ENCODE measurements around the gene BCAR1.

Gene BCAR1

GRCh38 chr16:75203096-75203495 lies 48.3 kb downstream of the BCAR1 start:
- H3K4me3 ChIP-seq (ENCODE audit: insufficient read length, low read depth) = no peak overlapping the region
- no peak overlapping the region for H3K9ac ChIP-seq (ENCODE audit: insufficient read length, low read depth)
- no peaks in the 10 kb centered on the region for H3K9me3 ChIP-seq (ENCODE audit: insufficient read depth, low read length)
- TF ChIP-seq ZNF274 (IDR thresholded peaks at IDR 0.05; ENCODE audit: low read depth, low read length) (no peak), YY1 (IDR thresholded peaks at IDR 0.05; ENCODE audit: insufficient read depth, insufficient read length) (no peak), SUZ12 (IDR thresholded peaks at IDR 0.05; ENCODE audit: extremely low read depth, insufficient read depth, insufficient read length) (no peak)
- no peak for DNase-seq (ENCODE audit: low read depth, low spot score)
- H3K27me3 ChIP-seq (ENCODE audit: insufficient read depth, insufficient read length) = no peaks in the 10 kb centered on the region
- H3K36me3 ChIP-seq (ENCODE audit: insufficient read depth, insufficient read length, low read length) = no peaks in the 10 kb centered on the region
- H3K4me1 ChIP-seq (ENCODE audit: insufficient read depth, insufficient read length) = peaks cover 10% of the 10 kb centered on the region

DNA sequence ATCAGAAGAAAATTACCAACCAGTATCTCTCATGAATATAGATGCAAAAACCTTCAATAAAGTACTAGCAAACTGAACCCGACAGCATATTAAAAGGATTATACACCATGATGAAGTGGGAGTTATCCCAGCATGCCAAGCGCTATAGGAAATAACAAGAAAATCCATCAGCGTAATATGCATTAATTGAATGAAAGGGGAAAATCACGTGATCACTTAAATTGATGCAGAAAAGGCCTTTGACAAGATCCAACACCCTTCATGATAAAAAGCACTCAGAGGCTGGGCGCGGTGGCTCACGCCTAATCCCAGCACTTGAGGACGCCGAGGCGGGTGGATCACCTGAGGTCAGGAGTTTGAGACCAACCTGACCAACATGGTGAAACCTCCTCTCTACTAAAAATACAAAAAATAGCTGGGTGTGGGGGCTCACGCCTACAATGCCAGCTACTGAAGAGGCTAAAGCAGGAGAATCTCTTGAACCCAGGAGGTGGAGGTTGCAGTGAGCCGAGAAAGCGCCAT lies 49.3 kb downstream of the BCAR1 start:
- Histone ChIP-seq H3K9ac (ENCODE audit: insufficient read length, low read depth) (no peak overlapping the region), H3K4me3 (ENCODE audit: insufficient read length, low read depth) (no peak overlapping the region), H3K27me3 (ENCODE audit: insufficient read depth, insufficient read length) (no peaks in the 10 kb centered on the region), H3K4me1 (ENCODE audit: insufficient read depth, insufficient read length) (peaks cover 7% of the 10 kb centered on the region), H3K9me3 (ENCODE audit: insufficient read depth, low read length) (no peaks in the 10 kb centered on the region), H3K36me3 (ENCODE audit: insufficient read depth, insufficient read length, low read length) (no peaks in the 10 kb centered on the region)
- TF ChIP-seq ZNF274 (IDR thresholded peaks at IDR 0.05; ENCODE audit: low read depth, low read length) = no peak
- no peak for TF ChIP-seq SUZ12 (IDR thresholded peaks at IDR 0.05; ENCODE audit: extremely low read depth, insufficient read depth, insufficient read length)
- no peak for TF ChIP-seq YY1 (IDR thresholded peaks at IDR 0.05; ENCODE audit: insufficient read depth, insufficient read length)
- no peak for DNase-seq (ENCODE audit: low read depth, low spot score)

DNA sequence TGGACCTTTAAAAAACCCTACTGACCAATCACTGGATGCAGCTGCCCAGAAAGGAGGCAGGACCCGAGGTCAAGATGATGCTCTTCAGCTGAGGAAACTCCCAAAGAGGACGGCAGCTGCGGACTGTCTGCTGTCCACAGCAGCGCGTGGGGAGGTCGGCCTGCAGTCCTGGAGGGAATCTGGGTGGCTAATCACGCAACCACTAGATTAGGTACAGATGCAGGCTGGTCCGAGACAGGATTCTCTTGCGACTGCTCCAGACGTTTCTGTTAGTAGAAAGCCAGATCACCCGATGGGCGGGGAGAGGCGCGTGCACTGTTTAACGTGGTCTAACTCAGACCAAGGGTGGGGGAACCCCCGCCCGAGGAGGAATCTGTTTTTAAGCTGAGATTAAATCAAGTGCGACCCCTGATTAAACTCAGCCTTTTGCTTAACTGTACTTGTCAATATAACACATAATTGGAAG lies 53.3 kb downstream of the BCAR1 start:
- Histone ChIP-seq H3K4me1 (ENCODE audit: insufficient read depth, insufficient read length) (peaks cover 2% of the 10 kb centered on the region), H3K9me3 (ENCODE audit: insufficient read depth, low read length) (peaks cover 7% of the 10 kb centered on the region; the same call in 1 of the 2 replicates), H3K27me3 (ENCODE audit: insufficient read depth, insufficient read length) (no peaks in the 10 kb centered on the region), H3K36me3 (ENCODE audit: insufficient read depth, insufficient read length, low read length) (no peaks in the 10 kb centered on the region), H3K4me3 (ENCODE audit: insufficient read length, low read depth) (no peak overlapping the region), H3K9ac (ENCODE audit: insufficient read length, low read depth) (no peak overlapping the region)
- DNase-seq (ENCODE audit: low read depth, low spot score) = no peak
- TF ChIP-seq SUZ12 (IDR thresholded peaks at IDR 0.05; ENCODE audit: extremely low read depth, insufficient read depth, insufficient read length) = no peak
- TF ChIP-seq YY1 (IDR thresholded peaks at IDR 0.05; ENCODE audit: insufficient read depth, insufficient read length) = no peak
- TF ChIP-seq ZNF274 (IDR thresholded peaks at IDR 0.05; ENCODE audit: low read depth, low read length) = no peak

- H3K9me3 ChIP-seq (ENCODE audit: insufficient read depth, low read length) = peaks cover 7% of the 10 kb centered on the region; the same call in 1 of the 2 replicates
- H3K27me3 ChIP-seq (ENCODE audit: insufficient read depth, insufficient read length) = no peaks in the 10 kb centered on the region
- H3K9ac ChIP-seq (ENCODE audit: insufficient read length, low read depth) = no peak overlapping the region
- TF ChIP-seq ZNF274 (IDR thresholded peaks at IDR 0.05; ENCODE audit: low read depth, low read length) = no peak
- no peak for TF ChIP-seq SUZ12 (IDR thresholded peaks at IDR 0.05; ENCODE audit: extremely low read depth, insufficient read depth, insufficient read length)
- TF ChIP-seq YY1 (IDR thresholded peaks at IDR 0.05; ENCODE audit: insufficient read depth, insufficient read length) = no peak
- H3K36me3 ChIP-seq (ENCODE audit: insufficient read depth, insufficient read length, low read length) = no peaks in the 10 kb centered on the region
- peaks cover 2% of the 10 kb centered on the region for H3K4me1 ChIP-seq (ENCODE audit: insufficient read depth, insufficient read length)
- H3K4me3 ChIP-seq (ENCODE audit: insufficient read length, low read depth) = no peak overlapping the region
- no peak for DNase-seq (ENCODE audit: low read depth, low spot score)
Measured at GRCh38 chr16:75197522-75198134, 53.8 kb downstream of the BCAR1 start.

DNA sequence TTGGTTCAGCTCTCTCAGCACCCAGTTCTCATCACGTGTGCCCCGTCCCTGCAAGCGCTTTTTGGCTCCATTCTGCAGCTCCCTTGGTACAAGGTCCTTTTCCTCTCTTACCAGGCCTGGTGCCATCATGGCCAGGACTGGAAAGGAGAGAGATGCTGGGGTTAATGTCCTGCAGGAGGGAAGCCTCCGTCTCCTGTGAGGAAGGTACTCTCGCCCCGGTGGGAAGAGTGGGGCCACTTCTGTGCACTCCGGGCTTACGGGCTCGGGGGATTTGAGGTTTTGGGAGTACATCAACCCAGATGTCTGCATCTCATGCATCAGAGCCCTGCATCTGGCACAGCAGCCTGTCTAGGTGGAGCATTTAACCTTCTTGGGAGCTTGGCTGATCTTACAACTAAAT lies 54.6 kb downstream of the BCAR1 start:
- Histone ChIP-seq H3K9me3 (ENCODE audit: insufficient read depth, low read length) (peaks cover 7% of the 10 kb centered on the region; the same call in 1 of the 2 replicates), H3K4me1 (ENCODE audit: insufficient read depth, insufficient read length) (peaks cover 2% of the 10 kb centered on the region), H3K36me3 (ENCODE audit: insufficient read depth, insufficient read length, low read length) (no peaks in the 10 kb centered on the region), H3K4me3 (ENCODE audit: insufficient read length, low read depth) (no peak overlapping the region), H3K9ac (ENCODE audit: insufficient read length, low read depth) (no peak overlapping the region), H3K27me3 (ENCODE audit: insufficient read depth, insufficient read length) (no peaks in the 10 kb centered on the region)
- DNase-seq (ENCODE audit: low read depth, low spot score) = no peak
- TF ChIP-seq SUZ12 (IDR thresholded peaks at IDR 0.05; ENCODE audit: extremely low read depth, insufficient read depth, insufficient read length) (no peak), YY1 (IDR thresholded peaks at IDR 0.05; ENCODE audit: insufficient read depth, insufficient read length) (no peak), ZNF274 (IDR thresholded peaks at IDR 0.05; ENCODE audit: low read depth, low read length) (no peak)

DNA sequence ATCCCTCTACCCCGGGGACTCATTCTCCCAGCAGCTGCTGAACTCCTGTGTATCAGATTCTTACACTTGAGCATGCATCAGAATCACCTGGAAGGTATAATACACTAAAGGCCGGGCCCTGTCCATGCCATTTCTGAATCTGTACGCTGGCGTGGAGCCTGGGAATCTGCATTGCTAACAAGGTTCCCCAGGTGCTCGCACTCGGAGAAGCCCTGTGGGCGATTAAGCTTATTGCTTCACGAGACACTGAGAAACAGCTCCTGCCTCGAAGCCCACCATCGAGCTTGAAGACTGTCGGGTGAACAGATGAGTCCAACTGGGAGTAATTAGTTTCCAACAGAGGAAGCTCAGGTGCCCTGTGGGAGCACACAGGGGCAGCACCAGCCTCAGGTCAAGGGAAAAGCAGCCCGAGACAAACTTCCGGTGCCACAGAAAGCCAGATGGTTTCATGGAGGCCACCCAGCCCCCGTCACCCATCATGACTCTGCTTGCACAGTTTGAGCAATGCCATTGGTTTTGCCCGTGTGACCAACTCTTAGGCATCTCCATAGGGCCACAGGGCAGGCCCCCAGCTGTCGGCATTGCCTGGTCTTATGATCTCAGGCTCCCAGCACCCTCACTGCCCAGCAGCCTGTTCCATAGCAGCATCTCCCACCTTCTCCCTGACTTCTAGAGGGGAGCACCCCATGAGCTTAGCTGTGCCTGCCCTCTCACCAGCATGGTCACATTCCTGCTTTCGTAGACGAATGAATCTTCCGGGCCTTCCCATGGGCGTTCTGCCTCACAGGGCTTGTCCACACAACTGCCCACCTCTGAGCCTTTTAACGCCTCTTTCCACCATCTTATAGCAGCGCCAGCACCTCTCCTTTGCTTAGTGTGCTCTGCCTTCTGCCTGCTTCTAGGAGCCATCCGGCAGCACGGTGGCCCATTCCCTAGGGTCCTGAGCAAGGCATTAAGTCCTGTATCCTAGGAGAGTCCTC lies 55.3 kb downstream of the BCAR1 start:
- Histone ChIP-seq H3K27me3 (ENCODE audit: insufficient read depth, insufficient read length) (no peaks in the 10 kb centered on the region), H3K4me1 (ENCODE audit: insufficient read depth, insufficient read length) (peaks cover 2% of the 10 kb centered on the region), H3K36me3 (ENCODE audit: insufficient read depth, insufficient read length, low read length) (no peaks in the 10 kb centered on the region), H3K9me3 (ENCODE audit: insufficient read depth, low read length) (peaks cover 7% of the 10 kb centered on the region; the same call in 1 of the 2 replicates), H3K4me3 (ENCODE audit: insufficient read length, low read depth) (no peak overlapping the region), H3K9ac (ENCODE audit: insufficient read length, low read depth) (no peak overlapping the region)
- TF ChIP-seq SUZ12 (IDR thresholded peaks at IDR 0.05; ENCODE audit: extremely low read depth, insufficient read depth, insufficient read length) (no peak), YY1 (IDR thresholded peaks at IDR 0.05; ENCODE audit: insufficient read depth, insufficient read length) (no peak), ZNF274 (IDR thresholded peaks at IDR 0.05; ENCODE audit: low read depth, low read length) (no peak)
- no peak for DNase-seq (ENCODE audit: low read depth, low spot score)

All from NT2/D1 (cell line).